Activated CD4-positive, alpha-beta T cell treated with anti-CD3 and anti-CD28 coated beads, Interleukin-2, Interleukin-6, amounts not matched to agents 100 ng/mL and 50 ng/mL, durations not matched to agents 16 hours and 8 hours (primary cell): Measurements from ENCODE around the gene DTX3.

Experiments
- DNase-seq: peaks from one replicate; pipeline ENCODE4 v3.0.0-alpha.2; 2020

Gene DTX3

DNA sequence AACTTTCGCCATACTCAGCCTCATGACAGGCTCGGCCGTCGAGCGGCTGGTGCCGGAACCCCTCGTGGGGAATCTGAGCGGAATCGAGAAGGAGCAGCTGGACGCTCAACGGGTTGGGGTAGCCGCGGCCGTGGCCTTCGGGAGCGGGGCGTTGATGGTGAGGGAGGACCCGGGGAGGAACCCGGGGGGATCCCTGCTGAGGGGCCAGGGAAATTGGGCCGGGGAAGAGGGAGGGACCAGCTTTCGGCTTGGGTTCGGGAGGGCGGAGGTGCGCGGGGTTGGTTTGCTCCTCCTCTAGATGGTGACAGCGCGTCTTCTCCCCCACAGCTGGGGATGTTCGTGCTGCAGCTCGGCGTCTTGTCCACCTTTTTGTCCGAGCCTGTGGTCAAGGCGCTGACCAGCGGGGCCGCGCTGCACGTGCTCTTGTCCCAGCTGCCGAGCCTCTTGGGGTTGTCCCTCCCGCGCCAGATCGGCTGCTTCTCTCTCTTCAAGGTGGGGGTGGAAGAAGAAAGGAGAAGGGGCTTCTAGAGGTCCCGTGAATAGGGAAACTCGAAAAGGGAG lies 16.4 kb downstream of the DTX3 start:
- DNase-seq, result no peak

DNA sequence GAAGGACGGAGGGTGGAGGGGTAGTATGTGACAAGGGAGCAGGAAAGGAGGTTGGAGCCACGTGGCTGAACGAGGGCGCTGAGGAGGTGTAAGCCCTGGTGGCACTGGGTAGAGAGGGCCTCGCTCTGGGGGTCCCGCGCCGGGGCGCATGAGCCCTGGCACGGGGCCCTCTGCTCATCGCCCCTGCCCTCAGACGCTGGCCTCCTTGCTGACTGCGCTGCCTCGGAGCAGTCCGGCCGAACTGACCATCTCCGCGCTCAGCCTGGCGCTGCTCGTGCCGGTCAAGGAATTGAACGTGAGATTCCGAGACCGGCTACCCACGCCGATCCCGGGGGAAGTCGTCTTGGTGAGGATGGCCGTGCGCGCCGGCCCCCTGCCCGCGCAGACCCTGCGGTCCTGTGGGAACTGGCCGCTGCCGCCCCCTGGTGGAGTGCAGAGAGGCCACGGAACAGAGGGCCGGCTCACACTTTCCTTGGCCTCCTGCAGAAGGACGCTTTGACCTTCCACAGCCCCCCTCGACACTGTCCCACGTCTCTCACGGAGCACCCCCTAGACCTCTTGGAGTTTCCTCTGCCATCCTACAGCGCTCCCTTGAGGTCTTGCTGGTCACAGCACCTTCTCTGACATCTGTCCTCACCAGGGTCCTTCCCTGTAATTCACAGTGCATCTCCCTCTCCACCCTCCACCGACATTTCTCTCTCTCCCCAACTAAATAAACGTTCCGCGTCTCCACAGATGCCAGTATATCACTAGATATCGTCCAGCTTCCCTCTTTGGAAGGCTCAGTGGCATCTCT lies 17.1 kb downstream of the DTX3 start:
- peak; percentile 63 for DNase-seq

GRCh38 chr12:57622293-57623245 lies 17.9 kb downstream of the DTX3 start:
- DNase-seq, result no peak

- no peak for DNase-seq
Observed at GRCh38 chr12:57623385-57623784, 18.8 kb downstream of the DTX3 start.

DNA sequence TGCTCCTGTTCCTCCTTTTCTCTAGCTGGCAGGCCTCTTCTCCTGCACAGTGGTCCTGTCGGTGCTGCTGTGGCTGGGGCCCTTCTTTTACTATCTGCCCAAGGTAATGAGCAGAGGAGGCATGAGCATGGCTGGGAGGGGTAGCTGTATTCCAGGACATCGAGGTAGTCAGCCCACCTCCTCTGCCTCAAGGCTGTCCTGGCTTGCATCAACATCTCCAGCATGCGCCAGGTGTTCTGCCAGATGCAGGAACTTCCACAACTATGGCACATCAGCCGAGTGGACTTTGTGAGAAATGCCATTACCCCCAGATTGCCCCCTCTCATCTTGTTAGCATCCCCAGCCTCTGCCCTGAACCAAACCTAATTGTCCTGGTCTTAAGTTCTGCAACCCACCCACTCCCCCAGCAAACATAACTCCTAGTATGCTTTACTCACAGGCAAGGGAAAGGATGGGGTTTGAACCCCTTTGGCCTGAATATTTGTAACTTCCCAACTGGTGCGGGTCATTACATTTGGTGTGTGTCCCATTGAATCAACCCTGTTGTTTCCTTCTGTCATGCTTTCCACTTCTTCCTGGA lies 19.3 kb downstream of the DTX3 start:
- DNase-seq, result no peak

GRCh38 chr12:57624441-57625220 lies 20.0 kb downstream of the DTX3 start:
- no peak for DNase-seq

DNA sequence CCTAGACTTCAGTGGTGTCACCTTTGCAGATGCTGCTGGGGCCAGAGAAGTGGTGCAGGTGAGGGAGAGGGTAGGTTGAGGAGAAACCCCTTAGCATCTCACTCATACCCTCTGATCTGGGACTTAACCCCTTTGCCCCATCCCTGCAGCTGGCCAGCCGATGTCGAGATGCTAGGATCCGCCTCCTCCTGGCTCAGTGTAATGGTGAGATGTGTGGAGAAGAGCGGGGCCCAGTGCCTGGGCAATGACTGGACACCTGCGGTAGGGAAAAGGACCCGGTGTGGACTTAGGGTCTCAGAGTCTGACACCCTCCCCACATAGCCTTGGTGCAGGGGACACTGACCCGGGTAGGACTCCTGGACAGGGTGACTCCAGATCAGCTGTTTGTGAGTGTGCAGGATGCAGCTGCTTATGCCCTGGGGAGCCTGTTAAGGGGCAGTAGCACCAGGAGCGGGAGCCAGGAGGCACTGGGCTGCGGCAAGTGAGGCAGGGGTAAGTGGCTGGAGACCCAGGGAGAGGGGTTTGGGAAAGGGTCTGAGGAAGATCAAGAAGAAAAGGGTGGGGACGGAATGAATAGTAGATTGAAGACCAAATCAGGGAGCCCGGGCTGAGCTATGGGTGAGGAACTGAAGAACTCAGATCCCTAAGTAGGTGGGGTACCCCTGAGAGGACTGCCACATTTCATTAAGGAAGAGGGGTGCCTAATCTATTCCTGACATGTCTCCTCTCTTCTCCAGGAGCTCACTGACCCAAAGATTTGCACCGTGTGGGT lies 20.8 kb downstream of the DTX3 start:
- DNase-seq, result no peak

DNA sequence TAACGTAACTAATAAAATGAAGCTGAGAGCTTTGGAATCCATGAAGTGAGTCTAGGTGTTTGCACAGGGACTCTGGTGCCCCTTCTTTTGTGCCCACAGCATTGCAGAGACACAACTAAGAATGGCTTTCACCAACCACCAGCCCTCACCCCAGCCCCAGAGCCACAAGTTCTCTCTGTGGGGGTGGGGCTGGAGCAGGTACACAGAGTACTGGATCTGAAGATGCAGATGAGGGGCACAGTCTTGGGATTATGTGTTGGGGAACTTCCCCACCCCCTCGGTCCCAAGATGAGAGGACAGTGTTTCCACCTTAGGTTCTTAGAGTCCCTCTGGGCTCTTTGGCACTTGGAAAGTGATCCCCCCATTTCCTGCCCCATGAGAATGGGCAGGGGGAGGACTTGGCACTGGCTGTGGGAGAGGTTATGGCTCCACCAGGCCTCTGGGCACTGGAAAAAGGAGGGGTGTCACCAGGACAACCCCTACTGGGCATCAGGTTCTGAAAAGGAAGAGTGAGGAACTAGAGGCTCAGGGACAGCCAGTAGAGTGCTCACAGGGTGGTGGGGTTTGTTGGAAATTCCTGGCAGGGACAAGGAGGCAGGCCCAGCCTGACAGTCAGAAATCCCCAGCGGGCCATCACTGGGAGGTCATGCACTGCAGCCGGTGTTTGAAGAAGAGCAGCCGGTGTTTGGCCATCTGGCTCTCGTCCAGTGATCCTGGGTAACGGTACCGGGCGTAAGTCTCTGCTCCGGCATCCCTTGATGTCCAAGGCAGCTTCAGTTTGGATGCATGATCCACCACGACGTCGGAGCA lies 21.7 kb downstream of the DTX3 start:
- no peak for DNase-seq

DNA sequence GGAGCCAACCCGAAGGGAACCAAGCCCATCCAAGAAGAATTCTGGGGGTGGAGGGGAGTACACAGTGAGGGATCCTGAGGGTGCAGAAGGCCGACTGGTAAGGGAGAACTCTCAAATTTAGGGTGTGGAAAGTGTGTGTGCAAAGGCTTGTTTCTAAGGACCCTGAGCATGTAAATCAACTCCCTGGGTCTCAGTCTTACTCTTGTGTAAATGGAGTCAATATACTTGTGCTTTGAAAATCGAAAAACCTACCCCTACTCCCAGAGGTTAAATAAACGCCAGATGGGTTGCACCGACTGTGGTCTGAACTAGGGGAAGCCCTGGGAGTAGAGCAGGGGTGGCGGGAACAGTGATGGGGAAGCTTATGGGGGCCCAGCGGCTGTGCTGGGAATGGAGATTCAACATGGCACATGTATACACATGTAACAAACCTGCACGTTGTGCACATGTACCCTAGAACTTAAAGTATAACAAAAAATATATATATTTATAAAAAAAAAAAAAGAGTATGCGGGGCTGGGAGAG lies 22.4 kb downstream of the DTX3 start:
- DNase-seq, result no peak

- peak; percentile 29 for DNase-seq
Observed at GRCh38 chr12:57627501-57628279, 23.1 kb downstream of the DTX3 start.

- DNase-seq, result no peak
Observed at GRCh38 chr12:57628280-57629191, 23.9 kb downstream of the DTX3 start.

- DNase-seq, result no peak
Observed at GRCh38 chr12:57629897-57630471, 25.4 kb downstream of the DTX3 start.

- DNase-seq, result no peak
Observed at GRCh38 chr12:57630891-57631433, 26.3 kb downstream of the DTX3 start.

DNA sequence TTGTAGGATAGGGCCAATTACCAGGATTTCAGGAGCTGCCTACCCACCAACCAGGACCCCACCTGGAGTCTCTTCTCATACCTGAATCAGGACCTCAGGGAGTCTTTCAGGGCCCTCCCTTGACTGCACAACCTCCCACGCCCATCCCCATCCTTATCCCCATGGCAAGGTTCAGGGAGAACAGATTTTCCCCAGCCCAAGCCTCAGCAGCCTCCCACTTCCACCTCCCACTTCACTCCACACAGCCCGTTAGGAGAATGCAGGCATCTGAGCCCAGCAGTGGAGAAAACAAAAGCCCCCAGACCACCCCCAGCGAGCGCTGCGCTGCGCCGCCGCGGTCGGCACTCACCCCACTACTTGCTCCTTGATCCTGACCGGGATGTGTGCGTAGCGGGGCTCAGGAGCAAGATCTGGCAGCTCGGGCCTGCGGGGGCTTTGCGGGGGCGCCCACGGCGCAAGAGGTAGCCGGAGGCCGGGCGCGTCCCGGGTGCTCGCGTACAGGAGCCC lies 27.0 kb downstream of the DTX3 start:
- DNase-seq, result no peak

DNA sequence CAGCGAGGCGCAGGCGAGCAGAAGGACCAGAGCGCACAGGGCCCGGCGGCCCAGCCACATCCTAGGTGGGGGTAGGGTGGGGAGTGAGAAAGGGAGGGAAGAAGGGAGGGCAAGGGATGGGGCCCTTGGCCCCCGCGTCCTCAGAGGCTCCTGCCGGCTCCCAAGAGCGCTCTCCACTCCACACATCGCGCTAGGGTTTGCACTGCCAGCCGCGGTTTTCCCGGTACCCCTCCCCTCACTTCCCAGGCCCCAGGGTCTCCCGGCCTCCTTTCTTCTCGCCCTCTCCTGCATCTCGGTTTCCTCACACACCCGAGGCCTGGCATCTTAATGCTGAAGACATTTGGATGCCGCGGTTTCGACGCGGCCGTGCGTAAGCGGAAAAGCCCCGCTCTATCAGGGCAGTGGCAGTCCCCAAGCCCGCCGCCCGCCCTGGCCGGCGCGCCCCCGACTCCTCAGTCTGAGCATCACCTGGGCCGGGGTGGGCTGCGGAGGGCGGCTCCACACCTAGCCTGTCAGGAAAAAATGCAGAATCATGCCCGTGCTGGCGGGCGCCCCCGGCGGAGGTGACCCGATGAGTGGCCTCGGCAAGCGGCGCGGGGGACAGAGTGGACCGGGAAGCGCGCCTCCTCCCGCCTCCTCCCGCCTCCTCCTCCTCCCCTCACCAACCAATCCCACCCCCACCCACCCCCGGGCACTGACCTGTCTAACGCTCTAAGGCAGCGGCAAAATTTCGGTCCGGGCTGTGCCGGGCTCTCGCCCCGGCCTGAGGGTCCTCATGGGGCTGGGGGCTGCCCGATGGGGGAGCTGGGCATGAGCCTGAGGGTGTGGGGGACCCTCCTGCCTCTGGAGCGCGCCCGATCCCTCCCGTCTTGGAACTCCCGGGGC lies 27.7 kb downstream of the DTX3 start:
- peak; percentile 21 for DNase-seq
